Hepatocyte (in vitro differentiated cells): Measurements from ENCODE around the gene AKIRIN1. TPM values are rescaled to one million over a fixed set of nuclear protein-coding genes. Genes with fewer than 3 reads are reported as not detected.

Experiments
- DNase-seq: peaks from one replicate; pipeline ENCODE4 v3.0.0-alpha.2; 2016; ENCODE audit warnings: low spot score
- H2AFZ ChIP-seq: fragments of 200-600 bp; sonication (generic); 2 replicates; pipeline ENCODE4 v1.6.0; 2016; ENCODE audit warnings: antibody characterized with exemption, mild to moderate bottlenecking
- H3K27ac ChIP-seq: fragments of 200-600 bp; sonication (generic); 2 replicates; pipeline ENCODE4 v1.5.1; 2016; ENCODE audit warnings: mild to moderate bottlenecking
- H3K27me3 ChIP-seq: fragments of 200-600 bp; sonication (generic); 2 replicates; pipeline ENCODE4 v1.6.1; 2016
- H3K36me3 ChIP-seq: fragments of 200-600 bp; sonication (generic); replicated peaks from 2 replicates; pipeline ENCODE4 v1.5.1; 2016; ENCODE audit warnings: low read depth; ENCODE audit not compliant: insufficient read depth
- H3K4me1 ChIP-seq: fragments of 200-600 bp; sonication (generic); 2 replicates; pipeline ENCODE4 v1.5.1; 2016; ENCODE audit warnings: mild to moderate bottlenecking, moderate library complexity; ENCODE audit not compliant: insufficient read depth
- H3K4me2 ChIP-seq: fragments of 200-600 bp; sonication (generic); 2 replicates; pipeline ENCODE4 v1.6.0; 2016
- H3K4me3 ChIP-seq: fragments of 200-600 bp; sonication (generic); 2 replicates; pipeline ENCODE4 v1.5.1; 2016; ENCODE audit warnings: mild to moderate bottlenecking
- H3K79me2 ChIP-seq: fragments of 200-600 bp; sonication (generic); 2 replicates; pipeline ENCODE4 v1.6.0; 2017; ENCODE audit warnings: mild to moderate bottlenecking
- H3K9me2 ChIP-seq: fragments of 200-600 bp; sonication (generic); replicated peaks from 2 replicates; pipeline ENCODE4 v1.6.0; 2017; ENCODE audit warnings: mild to moderate bottlenecking; ENCODE audit not compliant: insufficient read depth
- H3K9me3 ChIP-seq: fragments of 200-600 bp; sonication (generic); 2 replicates; pipeline ENCODE4 v1.5.1; 2016; ENCODE audit warnings: low read depth, mild to moderate bottlenecking
- H4K20me1 ChIP-seq: fragments of 200-600 bp; sonication (generic); 2 replicates; pipeline ENCODE4 v1.6.0; 2016; ENCODE audit warnings: mild to moderate bottlenecking; ENCODE audit not compliant: insufficient read depth, poor library complexity, severe bottlenecking
- CTCF ChIP-seq: fragments of 200-600 bp; sonication (generic); IDR thresholded peaks from 2 replicates; pipeline ENCODE4 v1.5.1; 2016; ENCODE audit warnings: antibody characterized with exemption, mild to moderate bottlenecking; ENCODE audit not compliant: poor library complexity
- EZH2 ChIP-seq: fragments of 200-600 bp; sonication (generic); IDR thresholded peaks from 2 replicates; pipeline ENCODE4 v1.6.1; 2016; ENCODE audit warnings: antibody characterized with exemption, mild to moderate bottlenecking, borderline replicate concordance
- EZH2phosphoT487 ChIP-seq: fragments of 200-600 bp; sonication (generic); IDR thresholded peaks from one replicate; pipeline ENCODE4 v1.6.1; 2018; ENCODE audit warnings: antibody characterized with exemption, mild to moderate bottlenecking, low read depth, moderate library complexity; ENCODE audit not compliant: unreplicated experiment, severe bottlenecking
- WGBS: methylation state at CpG from one replicate; pipeline ENCODE4 v1.1.6; 2016; ENCODE audit warnings: low lambda C conversion rate; ENCODE audit errors: missing lambda C conversion rate; 5-methylcytosine and 5-hydroxymethylcytosine counted together
- polyA plus RNA-seq: library from polyadenylated mRNA; unstranded; fragments of >200 nt; fragmentation: Nextera tagmentation; extraction: Ambion mirVana; gene quantifications from 2 replicates; pipeline ENCODE4 v1.2.1, GENCODE V29; 2016
- total RNA-seq: library from RNA; depleted of rRNA; stranded (reverse); fragments of >200 nt; gene quantifications from 2 replicates; pipeline ENCODE4 v1.2.3, GENCODE V29; 2014

Gene AKIRIN1
- total and polyA plus RNA-seq, 2 experiments from 2014 or later, result 75.1 to 77.3 TPM

- peaks cover 70% of the 10 kb centered on the region for H4K20me1 ChIP-seq
- H3K36me3 ChIP-seq, result no peaks in the 10 kb centered on the region
- peaks cover 80% of the 10 kb centered on the region for H3K79me2 ChIP-seq
- peak overlapping the region; percentile 87 for H3K4me2 ChIP-seq
- peaks cover 27% of the 10 kb centered on the region for H3K4me1 ChIP-seq
- H2AFZ ChIP-seq, result no peak overlapping the region
- no peak overlapping the region for H3K4me3 ChIP-seq
- DNase-seq, result no peak
- H3K27ac ChIP-seq, result no peak overlapping the region
- H3K9me3 ChIP-seq, result no peaks in the 10 kb centered on the region
- TF ChIP-seq EZH2phosphoT487 (no peak), CTCF (no peak), EZH2 (no peak)
- no peaks in the 10 kb centered on the region for H3K27me3 ChIP-seq
- no peaks in the 10 kb centered on the region for H3K9me2 ChIP-seq
- 64% methylated on average over 5 of the region's 5 CpGs for WGBS
Observed at GRCh38 chr1:38994196-38994595, 3.1 kb downstream of the AKIRIN1 start.

- peak overlapping the region; percentile 21 for H3K27ac ChIP-seq
- H3K9me3 ChIP-seq, result no peaks in the 10 kb centered on the region
- DNase-seq, result no peak
- H3K4me2 ChIP-seq, result peak overlapping the region; percentile 36
- H3K9me2 ChIP-seq, result no peaks in the 10 kb centered on the region
- no peaks in the 10 kb centered on the region for H3K27me3 ChIP-seq
- peaks cover 20% of the 10 kb centered on the region for H3K4me1 ChIP-seq
- TF ChIP-seq EZH2, result no peak
- TF ChIP-seq CTCF, result no peak
- TF ChIP-seq EZH2phosphoT487, result no peak
- H3K79me2 ChIP-seq, result peaks cover 99% of the 10 kb centered on the region
- no peak overlapping the region for H2AFZ ChIP-seq
- WGBS, result 63% methylated on average over 4 of the region's 4 CpGs
- H4K20me1 ChIP-seq, result peaks cover 79% of the 10 kb centered on the region
- peaks cover 4% of the 10 kb centered on the region for H3K36me3 ChIP-seq
- H3K4me3 ChIP-seq, result no peak overlapping the region
Observed at GRCh38 chr1:38997034-38997900, 6.2 kb downstream of the AKIRIN1 start.

GRCh38 chr1:38997901-38998190 is 6.8 kb downstream of the AKIRIN1 start:
- H3K79me2 ChIP-seq, result peaks cover 99% of the 10 kb centered on the region
- no peak overlapping the region for H2AFZ ChIP-seq
- H3K4me2 ChIP-seq, result peak overlapping the region; percentile 36
- H3K27me3 ChIP-seq, result no peaks in the 10 kb centered on the region
- peak overlapping the region; percentile 21 for H3K27ac ChIP-seq
- H3K4me3 ChIP-seq, result no peak overlapping the region
- DNase-seq, result no peak
- peaks cover 7% of the 10 kb centered on the region for H3K36me3 ChIP-seq
- peaks cover 20% of the 10 kb centered on the region for H3K4me1 ChIP-seq
- peaks cover 76% of the 10 kb centered on the region for H4K20me1 ChIP-seq
- H3K9me3 ChIP-seq, result no peaks in the 10 kb centered on the region
- WGBS, result 42% methylated on average over 3 of the region's 3 CpGs
- no peaks in the 10 kb centered on the region for H3K9me2 ChIP-seq
- TF ChIP-seq EZH2phosphoT487 (no peak), EZH2 (no peak), CTCF (no peak)
